A549 treated with AZD9567 at 1 μM for 4 hours (cell line): ENCODE measurements around the gene FAM117A. TPM values are rescaled to one million over a fixed set of nuclear protein-coding genes. Genes with fewer than 3 reads are reported as not detected.

Source experiments
- total RNA-seq: library from RNA; stranded (reverse); fragments of 200-300 nt; extraction: Qiagen RNA extraction; gene quantifications from 5 replicates; pipeline ENCODE4 v1.2.3, GENCODE V29; 2022; ENCODE audit not compliant: insufficient read depth

The FAM117A gene
- total RNA-seq: 1.1 to 1.5 TPM (median 1.2 TPM) in 4 of 5 replicates, not detected in the other

GRCh38 chr17:49763735-49764558, at the start of gene FAM117A:
Gene FAM117A, minus strand, starts transcription at chr17:49764131. Its CDS starts 44 bp downstream, at chr17:49764087.

GRCh38 chr17:49788478-49789242, 24.7 kb upstream of the FAM117A start, which contains the start of gene KAT7:
Gene KAT7, plus strand, starts transcription at chr17:49788681. Its CDS starts 154 bp downstream, at chr17:49788835.

GRCh38 chr17:49707608-49708514, 56.1 kb downstream of the FAM117A start, which contains the start of gene SLC35B1:
Gene SLC35B1, minus strand, starts transcription at chr17:49707964. Its CDS starts 131 bp downstream, at chr17:49707833.

GRCh38 chr17:49677933-49678847, 85.7 kb downstream of the FAM117A start, which contains the start of gene SPOP:
Gene SPOP, minus strand, starts transcription at chr17:49678097. Its CDS starts 55,287 bp downstream, at chr17:49622810.

Other genes starting within 250 kb of the FAM117A start
- gene NXPH3, start 188.3 kb downstream of the FAM117A start, total RNA-seq: 0.51 to 0.65 TPM (median 0.56 TPM) in 4 of 5 replicates, not detected in the other
- gene SPOP, start 86.0 kb downstream of the FAM117A start, total RNA-seq: 34.7 to 37.0 TPM (median 35.6 TPM) in 5 replicates
- 55.2 to 95.3 TPM (median 89.3 TPM) in 5 replicates for gene SLC35B1, start 56.2 kb downstream of the FAM117A start, total RNA-seq
- 27.9 to 31.7 TPM (median 29.4 TPM) in 5 replicates for gene KAT7, start 24.6 kb upstream of the FAM117A start, total RNA-seq
- gene TAC4, start 83.9 kb upstream of the FAM117A start, total RNA-seq: not detected in 5 replicates
- gene DLX4, start 205.1 kb upstream of the FAM117A start, total RNA-seq: 2.1 to 2.5 TPM (median 2.4 TPM) in 5 replicates
- gene DLX3, start 231.1 kb upstream of the FAM117A start, total RNA-seq: 0.07 to 0.16 TPM (median 0.14 TPM) in 4 of 5 replicates, not detected in the other